ENCODE results near the gene NTN4. TPM values are rescaled to one million over a fixed set of nuclear protein-coding genes. Genes with fewer than 3 reads are reported as not detected.

NTN4 gene
- total RNA-seq, 1 experiment from 2014 or later = 0.17 TPM

GRCh38 chr12:95718772-95719171, 71.8 kb downstream of the NTN4 start:
- WGBS (ENCODE audit: extremely low coverage, insufficient read length, low lambda C conversion rate) = no CpG with 5 or more reads among the region's 2 CpGs
- H2BK12ac ChIP-seq (ENCODE audit: insufficient read length, low read depth, low read length) = no peak overlapping the region
- H2AK5ac ChIP-seq (ENCODE audit: insufficient read length, low read length) = no peak overlapping the region
- no peaks in the 10 kb centered on the region for H3K79me2 ChIP-seq (ENCODE audit: insufficient read depth, low read length)
- no peak overlapping the region for H4K5ac ChIP-seq (ENCODE audit: insufficient read length, low read depth, low read length)
- H3K9me3 ChIP-seq (ENCODE audit: control insufficient read depth, low read depth, low read length) = no peaks in the 10 kb centered on the region
- Mint-ChIP-seq H3K27ac (no peak overlapping the region), H3K4me3 (no peak overlapping the region), H3K27me3 (ENCODE audit: low read depth) (no peaks in the 10 kb centered on the region), H3K9me3 (no peaks in the 10 kb centered on the region), H3K4me1 (peaks cover 11 to 18% of the 10 kb centered on the region in 2 experiments), H3K36me3 (ENCODE audit: insufficient read depth in 1 of 3, low read depth in 3 of 3) (no peaks in the 10 kb centered on the region)
- no peak overlapping the region for H3K18ac ChIP-seq (ENCODE audit: insufficient read length, low read depth, low read length)
- no peaks in the 10 kb centered on the region for H3K27me3 ChIP-seq (ENCODE audit: insufficient read depth, low read length)
- H3K9ac ChIP-seq (ENCODE audit: extremely low read depth, insufficient read length, low read length) = no peak overlapping the region
- no peak overlapping the region for H2BK20ac ChIP-seq (ENCODE audit: low read depth, low read length, poor library complexity, severe bottlenecking)
- no peak overlapping the region for H3K27ac ChIP-seq (ENCODE audit: insufficient read length, low read depth, low read length)
- no peak overlapping the region for H3K56ac ChIP-seq (ENCODE audit: insufficient read length, low read depth, low read length)
- no peak overlapping the region for H3K23ac ChIP-seq (ENCODE audit: insufficient read length, low read depth, low read length)
- H2BK5ac ChIP-seq (ENCODE audit: insufficient read length, low read length) = no peak overlapping the region
- 0 out of 2 replicates have a peak, but pooled peaks cover 1% of the 10 kb centered on the region for H3K4me1 ChIP-seq (ENCODE audit: insufficient read depth, low read length)
- no peaks in the 10 kb centered on the region for H3K79me1 ChIP-seq (ENCODE audit: insufficient read depth, low read depth, low read length, poor library complexity, severe bottlenecking)
- H4K8ac ChIP-seq (replicated peaks; ENCODE audit: insufficient read length, low read depth, low read length) = no peak overlapping the region
- H3K4ac ChIP-seq (ENCODE audit: low read depth, low read length) = no peak overlapping the region
- no peak overlapping the region for H3T11ph ChIP-seq (ENCODE audit: low read length)
- H3K14ac ChIP-seq (ENCODE audit: insufficient read depth, low read length) = no peak overlapping the region
- no peak for DNase-seq
- no peak overlapping the region for H3K4me2 ChIP-seq (ENCODE audit: insufficient read depth, insufficient read length, low read length)
- no peak overlapping the region for H4K91ac ChIP-seq (ENCODE audit: insufficient read length, low read depth, low read length)
- no peaks in the 10 kb centered on the region for H4K20me1 ChIP-seq (ENCODE audit: control insufficient read depth, insufficient read depth, insufficient read length)
- H2BK15ac ChIP-seq (ENCODE audit: low read depth, low read length) = no peak overlapping the region
- no peaks in the 10 kb centered on the region for H3K23me2 ChIP-seq (ENCODE audit: insufficient read length, low read depth, low read length, poor library complexity, severe bottlenecking)
- TF ChIP-seq CTCF (conservative IDR thresholded peaks at IDR 0.05) = no peak
- no peak overlapping the region for H2AFZ ChIP-seq (ENCODE audit: low read length)
- no peak overlapping the region for H2BK120ac ChIP-seq (ENCODE audit: low read depth, low read length, poor library complexity, severe bottlenecking)
